ENCODE results near the gene XPA.
"Not testable (repeated sequence)": the region's sequence is repeated elsewhere in the genome, so short reads cannot be mapped to it uniquely, and the experiment has no call there.

DNA sequence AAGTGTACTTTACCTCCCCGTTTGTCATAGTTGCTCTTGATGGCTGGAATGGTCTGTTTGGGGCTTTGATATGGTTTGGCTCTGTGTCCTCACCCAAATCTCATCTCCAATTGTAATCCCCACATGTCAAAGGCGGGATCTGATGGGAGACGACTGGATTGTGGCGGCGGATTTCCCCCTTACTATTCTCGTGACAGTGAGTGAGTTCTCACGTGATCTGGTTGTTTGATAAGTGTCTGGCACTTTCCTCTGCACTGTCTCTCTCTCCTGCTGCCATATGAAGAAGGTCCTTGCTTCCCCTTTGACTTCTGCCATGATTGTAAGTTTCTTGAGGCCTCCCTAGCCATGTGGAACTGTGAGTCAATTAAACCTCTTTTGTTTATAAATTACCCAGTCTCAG lies 46.9 kb upstream of the XPA start:
- not testable (repeated sequence) for TF ChIP-seq SUZ12 (IDR thresholded peaks at IDR 0.05; ENCODE audit: extremely low read depth, insufficient read depth, insufficient read length); YY1 (IDR thresholded peaks at IDR 0.05; ENCODE audit: insufficient read depth, insufficient read length); ZNF274 (IDR thresholded peaks at IDR 0.05; ENCODE audit: low read depth, low read length)

All from NT2/D1 (cell line).